ENCODE data around the gene ENPP1. TPM values are rescaled to one million over a fixed set of nuclear protein-coding genes. Genes with fewer than 3 reads are reported as not detected.
A peak's percentile ranks its signal among the peaks of the same experiment; 100 is the strongest.

Gene ENPP1
- 0.29 and 2.2 TPM in 2 replicates for polyA plus RNA-seq (2014; cell fraction: cytosol; rRNA removed)
- 0.53 and 0.61 TPM in 2 replicates for polyA plus RNA-seq (2014; cell fraction: nucleus; rRNA removed)

- DNase-seq (ENCODE audit: low spot score), result peak; percentile 39
Observed at GRCh38 chr6:131807644-131808459, at the start of gene ENPP1. TSS of gene ENPP1 (plus strand) at chr6:131808020. CDS start at chr6:131808036, 16 bp downstream.

GRCh38 chr6:131758920-131759319 lies 48.9 kb upstream of the ENPP1 start:
- DNase-seq (ENCODE audit: low spot score), result no peak

- no peak for DNase-seq (ENCODE audit: low spot score)
Observed at GRCh38 chr6:131761060-131761761, 46.6 kb upstream of the ENPP1 start.

GRCh38 chr6:131761762-131762067 lies 46.1 kb upstream of the ENPP1 start:
- no peak for DNase-seq (ENCODE audit: low spot score)

GRCh38 chr6:131762984-131763383 lies 44.8 kb upstream of the ENPP1 start:
- no peak for DNase-seq (ENCODE audit: low spot score)

- no peak for DNase-seq (ENCODE audit: low spot score)
Observed at GRCh38 chr6:131763749-131764148, 44.1 kb upstream of the ENPP1 start.

GRCh38 chr6:131764350-131764749 lies 43.5 kb upstream of the ENPP1 start:
- no peak for DNase-seq (ENCODE audit: low spot score)

GRCh38 chr6:131765081-131765803 lies 42.6 kb upstream of the ENPP1 start:
- no peak for DNase-seq (ENCODE audit: low spot score)

GRCh38 chr6:131765804-131766135 lies 42.0 kb upstream of the ENPP1 start:
- DNase-seq (ENCODE audit: low spot score), result no peak

GRCh38 chr6:131766631-131767030 lies 41.2 kb upstream of the ENPP1 start:
- no peak for DNase-seq (ENCODE audit: low spot score)

- no peak for DNase-seq (ENCODE audit: low spot score)
Observed at GRCh38 chr6:131768964-131769363, 38.9 kb upstream of the ENPP1 start.

GRCh38 chr6:131769385-131770141 lies 38.3 kb upstream of the ENPP1 start:
- no peak for DNase-seq (ENCODE audit: low spot score)

GRCh38 chr6:131770776-131771175 lies 37.0 kb upstream of the ENPP1 start:
- DNase-seq (ENCODE audit: low spot score), result no peak

GRCh38 chr6:131773284-131773950 lies 34.4 kb upstream of the ENPP1 start:
- DNase-seq (ENCODE audit: low spot score), result no peak

- DNase-seq (ENCODE audit: low spot score), result no peak
Observed at GRCh38 chr6:131775886-131776285, 31.9 kb upstream of the ENPP1 start.

GRCh38 chr6:131776985-131777384 lies 30.8 kb upstream of the ENPP1 start:
- DNase-seq (ENCODE audit: low spot score), result no peak

- no peak for DNase-seq (ENCODE audit: low spot score)
Observed at GRCh38 chr6:131778169-131778568, 29.7 kb upstream of the ENPP1 start.

GRCh38 chr6:131779304-131779703 lies 28.5 kb upstream of the ENPP1 start:
- no peak for DNase-seq (ENCODE audit: low spot score)

GRCh38 chr6:131780600-131780999 lies 27.2 kb upstream of the ENPP1 start:
- DNase-seq (ENCODE audit: low spot score), result no peak

- no peak for DNase-seq (ENCODE audit: low spot score)
Observed at GRCh38 chr6:131781687-131782086, 26.1 kb upstream of the ENPP1 start.

- DNase-seq (ENCODE audit: low spot score), result no peak
Observed at GRCh38 chr6:131782764-131783163, 25.1 kb upstream of the ENPP1 start.

All from SK-N-DZ (cell line).